Hepatic stellate cell (primary cell): ENCODE measurements around the gene BAD.

Source experiments
- DNase-seq: peaks from one replicate; pipeline ENCODE4 v3.0.0; 2011; ENCODE audit warnings: low spot score

The BAD gene

GRCh38 chr11:64244107-64244506 lies 40.4 kb downstream of the BAD start:
- no peak for DNase-seq

GRCh38 chr11:64243236-64243854 lies 41.1 kb downstream of the BAD start:
- no peak for DNase-seq

GRCh38 chr11:64241491-64242374 lies 42.7 kb downstream of the BAD start:
- peak; percentile 66 for DNase-seq

GRCh38 chr11:64241241-64241490 lies 43.3 kb downstream of the BAD start:
- DNase-seq = peak; percentile 97

GRCh38 chr11:64240435-64241240 lies 43.8 kb downstream of the BAD start, which contains the start of gene FKBP2:
Gene FKBP2 (plus strand): TSS chr11:64241095. CDS start chr11:64242388, 1,293 bp downstream.
- peak; percentile 99 for DNase-seq

GRCh38 chr11:64239662-64240434 lies 44.6 kb downstream of the BAD start:
- no peak for DNase-seq

- DNase-seq = no peak
These were observed 45.5 kb downstream of the BAD start for GRCh38 chr11:64238999-64239398.

- DNase-seq = no peak
These were observed 46.4 kb downstream of the BAD start for GRCh38 chr11:64238076-64238475.

- no peak for DNase-seq
These were observed 46.9 kb downstream of the BAD start for GRCh38 chr11:64237484-64237951.

- no peak for DNase-seq
These were observed 48.9 kb downstream of the BAD start for GRCh38 chr11:64235437-64236161.

- DNase-seq = peak; percentile 51
These were observed 49.7 kb downstream of the BAD start for GRCh38 chr11:64234647-64235379.

- peak; percentile 69 for DNase-seq
These were observed 50.4 kb downstream of the BAD start, which contains the start of gene VEGFB for GRCh38 chr11:64233913-64234586. Gene VEGFB (plus strand): TSS chr11:64234584. CDS start chr11:64234834, 250 bp downstream.

- no peak for DNase-seq
These were observed 51.5 kb downstream of the BAD start for GRCh38 chr11:64232967-64233315.

- DNase-seq = no peak
These were observed 52.1 kb downstream of the BAD start for GRCh38 chr11:64232182-64232966.

- no peak for DNase-seq
These were observed 52.9 kb downstream of the BAD start for GRCh38 chr11:64231546-64231945.

GRCh38 chr11:64230985-64231365 lies 53.5 kb downstream of the BAD start:
- DNase-seq = no peak

GRCh38 chr11:64230171-64230984 lies 54.1 kb downstream of the BAD start, which contains the start of gene DNAJC4:
Gene DNAJC4 (plus strand): TSS chr11:64230548. CDS start chr11:64230855, 307 bp downstream.
- peak; percentile 81 for DNase-seq

- no peak for DNase-seq
These were observed 54.7 kb downstream of the BAD start for GRCh38 chr11:64229744-64230170.
